ENCODE measurements around the gene DCXR. TPM values are rescaled to one million over a fixed set of nuclear protein-coding genes. Genes with fewer than 3 reads are reported as not detected.

DCXR gene
- total and polyA plus RNA-seq, 2 of the 13 experiments (the other 11 are each of a cell fraction or from before 2014, with no cell fraction given): 287 to 311 TPM

- TF ChIP-seq ARID4A (CRISPR knock-in tag; IDR thresholded peaks at IDR 0.05; ENCODE audit: borderline replicate concordance) (peak; percentile 77; the same call in 1 of the 2 replicates), CREM (IDR thresholded peaks at IDR 0.05) (no peak), CREM (CRISPR knock-in tag; IDR thresholded peaks at IDR 0.05) (no peak), E2F1 (CRISPR knock-in tag; IDR thresholded peaks at IDR 0.05) (peak; percentile 52; the same call in 1 of the 2 replicates), KLF13 (CRISPR knock-in tag; IDR thresholded peaks at IDR 0.05) (no peak; the same call in 1 of the 2 replicates), SALL2 (CRISPR knock-in tag; IDR thresholded peaks at IDR 0.05) (peak; percentile 45; the same call in 1 of the 2 replicates), RFXANK (CRISPR knock-in tag; IDR thresholded peaks at IDR 0.05) (no peak), ZNF740 (CRISPR knock-in tag; IDR thresholded peaks at IDR 0.05) (0 out of 2 replicates have a peak, but pooled peaks have one; percentile 82), MED13 (CRISPR knock-in tag; IDR thresholded peaks at IDR 0.05) (no peak; the same call in none of the 2 replicates), U2AF1 (optimal IDR thresholded peaks at IDR 0.05; ENCODE audit: low read depth, low read length) (no peak), SIN3A (IDR thresholded peaks at IDR 0.05; ENCODE audit: borderline replicate concordance, low read depth, low read length) (peak; percentile 77; the same call in 1 of the 2 replicates), CC2D1A (CRISPR knock-in tag; IDR thresholded peaks at IDR 0.05) (no peak), DRAP1 (CRISPR knock-in tag; IDR thresholded peaks at IDR 0.05) (peak; percentile 21; the same call in 1 of the 2 replicates), ZBTB46 (CRISPR knock-in tag; IDR thresholded peaks at IDR 0.05; ENCODE audit: borderline replicate concordance) (peak; percentile 73; the same call in 1 of the 2 replicates), ZNF446 (CRISPR knock-in tag; IDR thresholded peaks at IDR 0.05) (0 out of 2 replicates have a peak, but pooled peaks have one; percentile 15), TARDBP (CRISPR knock-in tag; IDR thresholded peaks at IDR 0.05) (peak; percentile 80; the same call in 1 of the 2 replicates), ZNF512 (CRISPR knock-in tag; IDR thresholded peaks at IDR 0.05) (no peak), ZNF230 (CRISPR knock-in tag; IDR thresholded peaks at IDR 0.05) (no peak), SIX1 (CRISPR knock-in tag; IDR thresholded peaks at IDR 0.05; ENCODE audit: borderline replicate concordance) (no peak), ZNF44 (CRISPR knock-in tag; IDR thresholded peaks at IDR 0.05) (0 out of 2 replicates have a peak, but pooled peaks have one; percentile 52)
Measured at GRCh38 chr17:82021107-82021899, 16.2 kb downstream of the DCXR start (continued).
